GM19468 (cell line): ENCODE measurements around the gene TMIGD2.
"Not testable (repeated sequence)": the region's sequence is repeated elsewhere in the genome, so short reads cannot be mapped to it uniquely, and the experiment has no call there.

ENCODE experiments used
- ATAC-seq: cut with Tn5 transposase; IDR thresholded peaks from one replicate; pipeline ENCODE4 v1.9.1; 2021; ENCODE audit warnings: mild to moderate bottlenecking, moderate library complexity, moderate number of reproducible peaks; ENCODE audit not compliant: unreplicated experiment; ENCODE audit errors: extremely low read depth

Gene TMIGD2

DNA sequence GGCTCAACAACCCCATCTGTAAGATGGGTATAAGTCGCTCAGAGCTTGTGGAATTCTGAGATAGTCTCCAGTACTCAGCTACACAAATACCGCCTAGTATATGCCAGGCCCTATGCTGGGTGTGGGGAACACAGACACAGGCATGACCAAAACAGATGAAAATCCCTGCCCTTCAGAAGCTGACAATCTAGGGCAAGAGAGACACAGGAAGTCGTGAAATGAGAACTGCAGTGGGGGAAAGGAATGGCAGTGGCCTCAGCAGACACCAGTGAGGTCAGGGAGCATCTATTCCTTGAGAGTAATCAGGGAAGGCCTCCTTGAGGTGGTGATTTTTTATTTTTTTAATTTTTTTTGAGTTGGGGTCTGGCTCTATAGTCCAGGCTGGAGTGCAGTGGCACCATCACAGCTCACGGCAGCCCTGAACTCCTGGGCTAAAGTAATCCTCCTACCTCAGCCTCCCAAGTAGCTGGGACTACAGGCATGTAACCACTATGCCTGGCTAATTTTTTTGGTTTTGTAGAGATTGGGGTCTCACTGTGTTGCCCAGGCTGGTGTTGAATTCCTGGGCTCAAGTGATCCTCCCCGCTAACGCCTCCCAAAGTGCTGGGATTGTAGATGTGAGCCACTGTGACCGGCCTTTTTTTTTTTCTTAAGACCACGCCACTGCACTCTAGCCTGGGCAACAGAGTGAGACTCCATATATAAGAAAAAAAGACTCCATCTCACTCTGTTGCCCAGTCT, 3.2 kb downstream of the TMIGD2 start:
- ATAC-seq = no peak

DNA sequence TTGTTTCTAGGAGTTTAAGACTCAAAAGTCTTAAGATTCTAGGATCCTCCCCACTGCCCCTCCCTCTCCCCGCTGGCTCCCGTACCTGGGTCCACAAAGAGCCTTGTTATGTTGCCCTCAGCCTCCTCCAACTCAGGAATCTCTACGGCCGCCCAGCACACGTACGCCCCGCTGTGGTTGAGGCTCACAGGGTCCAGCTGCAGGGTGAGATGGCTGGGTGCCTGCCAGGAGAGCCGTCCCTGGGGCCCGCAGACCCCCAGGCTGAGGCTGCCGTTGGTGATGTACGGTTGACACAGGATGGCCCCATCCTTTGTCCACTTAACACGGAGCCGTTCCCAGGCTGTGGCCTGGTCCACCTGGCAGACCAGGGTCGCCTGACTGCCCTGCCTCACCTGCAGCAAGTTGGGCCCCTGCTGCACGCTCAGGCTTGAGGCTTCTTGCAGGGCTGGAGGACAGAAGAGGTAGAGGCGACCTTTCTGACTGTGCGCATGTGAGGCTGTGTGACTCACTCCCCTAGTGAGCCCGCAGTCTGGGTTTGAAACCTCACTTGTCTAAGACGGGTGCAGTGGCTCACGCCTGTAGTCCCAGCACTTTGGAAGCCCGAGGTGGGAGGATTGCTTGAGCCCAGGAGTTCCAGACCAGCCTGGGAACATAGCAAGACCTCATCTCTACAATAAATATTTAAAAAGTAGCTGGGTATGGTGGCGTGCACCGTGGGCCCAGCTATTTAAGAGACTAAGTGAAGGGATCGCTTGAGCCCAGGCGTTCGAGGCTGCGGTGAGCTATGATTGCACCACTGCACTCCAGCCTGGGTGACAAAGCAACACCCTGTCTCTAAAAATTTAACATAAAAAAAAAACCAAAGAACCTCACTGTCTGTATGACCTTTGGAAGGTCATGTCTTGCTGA, 4.0 kb downstream of the TMIGD2 start:
- ATAC-seq = no peak

DNA sequence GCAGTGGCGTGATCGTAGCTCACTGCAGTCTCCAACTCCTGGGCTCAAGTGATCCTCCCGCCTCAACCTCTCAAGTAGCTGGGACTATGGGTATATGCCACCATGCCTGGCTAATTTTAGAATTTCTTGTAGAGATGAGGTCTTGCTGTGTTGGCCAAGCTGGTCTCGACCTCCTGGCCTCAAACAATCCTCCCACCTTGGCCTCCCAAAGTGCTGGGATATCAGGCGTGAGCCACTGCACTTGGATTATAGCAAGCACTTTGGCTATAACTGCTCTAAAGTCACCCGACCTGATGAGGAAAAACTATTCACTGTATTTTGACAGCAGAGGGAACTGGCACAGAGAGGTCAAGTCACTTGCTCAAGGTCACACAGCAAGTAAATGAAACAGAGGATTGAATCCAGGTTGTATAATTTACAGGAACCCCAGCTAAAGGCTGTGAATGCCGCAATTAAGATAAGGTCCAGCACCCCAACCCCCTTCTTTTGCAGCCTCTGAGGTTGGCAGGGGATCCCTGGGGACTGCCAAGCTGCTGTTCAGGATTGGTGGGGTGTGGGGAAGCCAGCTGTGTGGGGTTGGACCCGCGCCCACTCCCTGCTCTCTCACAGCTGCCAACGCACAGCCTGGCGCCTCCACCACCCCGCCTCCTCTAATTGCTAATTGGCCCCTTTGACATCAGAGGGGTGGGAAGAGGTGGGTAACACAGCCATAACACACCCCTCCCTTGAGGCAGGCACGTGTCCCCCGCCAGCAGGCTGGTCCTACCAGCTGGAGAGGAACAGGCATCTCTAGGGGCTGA, 6.0 kb downstream of the TMIGD2 start:
- ATAC-seq = no peak

GRCh38 chr19:4294389-4294788, 7.8 kb downstream of the TMIGD2 start:
- no peak for ATAC-seq

GRCh38 chr19:4292515-4292914, 9.7 kb downstream of the TMIGD2 start:
- no peak for ATAC-seq

DNA sequence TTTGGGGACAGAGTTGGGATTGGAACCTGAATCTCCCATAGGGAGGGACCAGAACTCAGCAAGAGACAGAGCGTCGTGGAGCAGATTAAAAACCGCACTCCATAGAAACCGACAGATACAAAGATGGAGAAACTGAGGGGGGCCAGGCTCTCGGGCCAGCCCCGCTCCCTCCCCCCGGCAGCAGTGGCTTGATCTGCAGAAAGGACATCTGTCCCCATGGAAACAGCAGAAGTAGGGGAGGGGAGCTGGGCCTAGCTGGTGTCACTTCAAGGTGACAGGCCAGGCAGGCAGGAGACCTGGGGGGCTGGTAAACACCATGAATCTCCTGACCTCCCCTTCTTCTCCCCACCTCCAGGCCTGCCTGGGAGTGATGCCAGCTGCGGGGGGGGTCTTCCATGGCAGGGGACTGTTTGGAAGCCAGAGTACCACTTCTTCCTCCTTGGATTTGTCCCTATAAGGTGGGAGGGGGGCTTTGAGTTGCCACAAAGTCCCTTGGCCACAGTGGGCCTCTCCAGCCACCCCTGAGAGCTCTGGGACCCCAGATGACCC, 10.9 kb downstream of the TMIGD2 start:
- no peak for ATAC-seq

DNA sequence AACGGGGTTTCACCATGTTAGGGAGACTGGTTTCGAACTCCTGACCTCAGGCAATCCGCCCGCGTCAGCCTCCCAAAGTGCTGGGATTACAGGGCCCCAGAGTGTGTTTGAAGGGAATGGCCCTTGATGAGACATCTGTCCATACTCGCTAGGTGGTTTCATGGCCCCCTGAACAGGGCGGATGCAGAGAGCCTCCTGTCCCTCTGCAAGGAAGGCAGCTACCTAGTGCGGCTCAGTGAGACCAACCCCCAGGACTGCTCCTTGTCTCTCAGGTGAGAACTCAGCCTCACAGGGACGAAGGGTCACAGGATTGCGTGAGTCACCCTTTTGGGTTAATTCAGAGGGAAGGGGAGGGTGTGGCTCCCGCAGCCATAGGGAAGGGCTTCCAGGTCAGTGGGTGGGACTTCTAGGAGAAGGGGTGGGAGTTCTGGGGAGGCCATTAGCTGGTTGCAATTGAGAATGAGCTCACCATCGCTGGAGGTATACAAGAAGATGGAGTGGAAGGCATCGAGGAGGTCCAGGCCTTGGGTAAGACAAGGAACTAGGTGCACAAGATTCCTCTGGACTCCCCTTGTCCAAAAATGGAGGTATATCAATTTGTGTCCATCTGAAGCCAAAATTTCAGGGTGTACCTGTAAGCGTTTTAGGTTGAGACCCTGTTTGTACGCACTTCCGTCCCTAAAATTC, 14.0 kb downstream of the TMIGD2 start:
- ATAC-seq = no peak

DNA sequence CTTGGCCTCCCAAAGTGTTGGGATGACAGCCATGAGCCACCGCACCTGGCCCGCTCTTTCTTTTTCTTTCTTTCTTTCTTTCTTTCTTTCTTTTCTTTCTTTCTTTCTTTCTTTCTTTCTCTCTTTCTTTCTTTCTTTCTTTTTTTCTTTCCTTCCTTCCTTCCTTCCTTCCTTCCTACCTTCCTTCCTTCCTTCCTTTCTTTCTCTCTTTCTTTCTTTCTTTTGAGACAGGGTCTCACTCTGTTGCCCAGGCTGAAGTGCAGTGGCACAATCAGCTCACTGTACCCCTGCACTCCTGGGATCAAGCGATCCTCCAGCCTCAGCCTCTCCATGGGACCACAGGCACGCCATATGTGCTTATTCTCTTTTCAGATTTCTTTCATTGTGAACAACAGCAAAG, 16.0 kb downstream of the TMIGD2 start:
- ATAC-seq = not testable (repeated sequence)

- ATAC-seq = no peak
Measured at GRCh38 chr19:4284974-4285373, 17.2 kb downstream of the TMIGD2 start.

DNA sequence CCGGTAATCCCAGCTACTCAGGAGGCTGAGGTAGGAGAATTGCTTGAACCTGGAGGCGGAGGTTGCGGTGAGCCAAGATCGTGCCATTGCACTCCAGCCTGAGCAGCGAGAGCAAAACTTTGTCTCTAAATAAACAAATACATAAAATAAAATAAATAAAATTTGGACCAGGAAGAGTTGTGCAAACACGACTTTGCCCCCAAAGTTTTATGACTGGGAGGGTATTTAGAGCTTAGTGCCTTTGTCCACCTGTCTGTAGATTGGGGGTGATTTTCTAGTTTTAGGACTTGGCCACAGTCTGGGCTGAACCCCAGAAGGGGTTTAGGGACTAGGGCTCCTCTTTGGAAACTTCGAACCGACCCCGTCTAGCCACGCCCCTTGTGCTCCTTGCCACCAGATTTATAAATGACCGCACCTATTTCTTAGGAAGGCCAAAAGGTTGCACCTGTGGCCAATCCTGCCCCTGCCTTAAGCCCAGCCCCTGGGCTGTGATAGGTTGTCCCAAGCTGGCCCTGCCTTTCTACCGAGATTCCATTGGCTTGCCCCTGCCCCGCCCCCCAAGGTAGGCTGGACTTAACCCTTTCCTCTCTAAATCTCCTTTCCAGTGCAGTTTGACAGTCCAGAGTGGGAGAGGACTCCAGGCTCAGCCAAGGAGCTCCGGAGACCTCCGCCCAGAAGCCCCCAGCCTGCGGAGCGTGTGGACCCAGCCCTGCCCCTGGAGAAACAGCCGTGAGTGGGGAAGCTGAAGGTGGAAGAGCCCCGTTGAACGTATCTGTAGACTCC, 17.8 kb downstream of the TMIGD2 start:
- ATAC-seq = no peak

- ATAC-seq = no peak
Measured at GRCh38 chr19:4279530-4280422, 22.4 kb downstream of the TMIGD2 start.

DNA sequence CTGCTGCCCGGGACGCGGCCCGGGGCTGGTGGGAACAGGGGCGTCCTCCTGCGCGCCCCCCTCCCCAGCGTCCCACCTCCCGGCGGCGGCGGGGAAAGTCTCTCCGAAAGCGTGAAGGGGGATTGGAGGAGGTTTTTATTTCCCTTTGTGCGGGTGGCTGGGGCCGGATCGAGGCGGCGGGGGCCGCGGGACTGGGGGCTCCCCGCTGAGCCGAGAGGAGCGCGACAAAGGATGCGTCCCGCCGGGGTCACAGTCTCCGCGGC, 23.0 kb downstream of the TMIGD2 start:
- ATAC-seq = no peak

GRCh38 chr19:4278419-4279266, 23.5 kb downstream of the TMIGD2 start, which contains the start of gene SHD:
Gene SHD, plus strand, starts transcription at chr19:4279266. Its CDS starts 798 bp downstream, at chr19:4280064.
- no peak for ATAC-seq

GRCh38 chr19:4278010-4278409, 24.2 kb downstream of the TMIGD2 start:
- ATAC-seq = no peak

GRCh38 chr19:4277191-4277696, 24.9 kb downstream of the TMIGD2 start:
- ATAC-seq = no peak

DNA sequence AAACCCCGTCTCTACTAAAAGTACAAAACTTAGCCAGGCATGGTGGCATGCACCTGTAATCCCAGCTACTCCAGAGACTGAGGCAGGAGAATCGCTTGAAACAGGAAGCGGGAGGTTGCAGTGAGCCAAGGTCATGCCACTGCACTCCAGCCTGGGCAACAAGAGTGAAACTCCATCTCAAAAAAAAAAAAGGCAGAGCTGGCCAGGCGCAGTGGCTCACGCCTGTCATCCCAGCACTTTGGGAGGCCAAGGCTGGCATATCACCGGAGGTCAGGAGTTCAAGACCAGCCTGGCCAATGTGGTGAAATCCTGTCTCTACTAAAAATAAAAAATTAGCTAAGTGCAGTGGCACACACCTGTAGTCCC, 27.9 kb downstream of the TMIGD2 start:
- ATAC-seq = not testable (repeated sequence)

GRCh38 chr19:4272894-4273293, 29.3 kb downstream of the TMIGD2 start:
- no peak for ATAC-seq
